Measurements from ENCODE around the gene IL23A. TPM values are rescaled to one million over a fixed set of nuclear protein-coding genes. Genes with fewer than 3 reads are reported as not detected.

IL23A gene
- total RNA-seq, 1 donor from 2014 or later = not detected

DNA sequence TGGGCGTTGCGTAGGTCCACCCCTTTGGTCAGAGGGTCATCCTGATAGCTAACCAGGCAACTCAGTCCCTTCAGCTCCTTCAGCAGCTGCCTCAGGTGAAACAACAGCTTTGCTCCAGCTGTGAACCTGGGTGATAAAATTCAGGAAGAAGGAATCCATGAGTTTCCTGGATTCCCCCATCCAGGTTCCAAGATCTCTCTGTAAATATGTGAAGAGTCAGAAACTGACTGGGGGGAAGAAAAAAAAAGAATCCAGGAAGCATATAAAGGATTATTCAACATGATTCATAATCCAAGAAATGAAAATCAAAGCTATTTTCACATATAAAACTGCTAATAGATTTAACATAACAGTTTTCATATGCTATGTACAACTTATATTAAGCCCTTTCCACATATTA lies 12.6 kb downstream of the IL23A start:
- intact Hi-C loops (cut with DNase I) = loop anchor here (10.0 kb wide), 1 partner anchor 103 kb away; the partner anchor contains the start of gene MIP
- ATAC-seq = no peak
- no peak for DNase-seq (ENCODE audit: low spot score)

DNA sequence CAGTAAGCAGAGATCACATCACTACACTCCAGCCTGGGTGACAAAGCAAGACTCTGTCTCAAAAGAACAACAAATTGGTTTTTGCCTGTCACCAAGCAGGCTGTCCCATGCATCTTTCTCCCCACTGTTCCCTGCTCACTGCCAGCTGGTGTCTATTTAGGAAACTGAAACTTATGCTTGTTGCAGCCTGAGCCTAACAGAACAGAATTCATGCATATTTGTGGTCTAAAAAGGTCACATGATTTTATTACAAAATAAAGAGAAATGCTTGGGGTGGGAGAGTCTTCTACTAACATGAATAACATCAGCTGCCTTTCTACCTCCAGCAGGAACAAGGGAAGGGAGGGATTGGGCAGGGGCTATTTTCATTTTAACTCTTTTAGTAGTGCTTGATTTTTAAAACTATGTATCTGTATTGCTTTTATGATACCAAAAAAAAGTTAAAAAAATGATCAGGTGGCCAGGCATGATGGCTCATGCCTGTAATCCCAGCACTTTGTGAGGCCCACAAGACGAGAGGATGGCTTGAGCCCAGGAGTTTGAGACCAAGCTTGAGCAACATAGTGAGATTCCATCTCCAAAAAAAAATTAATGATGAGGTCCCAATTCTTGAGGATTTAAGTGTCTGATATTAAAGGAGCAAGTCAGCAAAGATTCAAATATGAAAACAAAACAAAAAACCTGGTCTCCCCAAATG lies 20.3 kb downstream of the IL23A start:
- DNase-seq (ENCODE audit: low spot score) (no peak), ATAC-seq (peak; percentile 39)
- intact Hi-C loops (cut with DNase I) = loop anchor here (10.0 kb wide), 1 partner anchor 96 kb away; the partner anchor contains the start of gene MIP

DNA sequence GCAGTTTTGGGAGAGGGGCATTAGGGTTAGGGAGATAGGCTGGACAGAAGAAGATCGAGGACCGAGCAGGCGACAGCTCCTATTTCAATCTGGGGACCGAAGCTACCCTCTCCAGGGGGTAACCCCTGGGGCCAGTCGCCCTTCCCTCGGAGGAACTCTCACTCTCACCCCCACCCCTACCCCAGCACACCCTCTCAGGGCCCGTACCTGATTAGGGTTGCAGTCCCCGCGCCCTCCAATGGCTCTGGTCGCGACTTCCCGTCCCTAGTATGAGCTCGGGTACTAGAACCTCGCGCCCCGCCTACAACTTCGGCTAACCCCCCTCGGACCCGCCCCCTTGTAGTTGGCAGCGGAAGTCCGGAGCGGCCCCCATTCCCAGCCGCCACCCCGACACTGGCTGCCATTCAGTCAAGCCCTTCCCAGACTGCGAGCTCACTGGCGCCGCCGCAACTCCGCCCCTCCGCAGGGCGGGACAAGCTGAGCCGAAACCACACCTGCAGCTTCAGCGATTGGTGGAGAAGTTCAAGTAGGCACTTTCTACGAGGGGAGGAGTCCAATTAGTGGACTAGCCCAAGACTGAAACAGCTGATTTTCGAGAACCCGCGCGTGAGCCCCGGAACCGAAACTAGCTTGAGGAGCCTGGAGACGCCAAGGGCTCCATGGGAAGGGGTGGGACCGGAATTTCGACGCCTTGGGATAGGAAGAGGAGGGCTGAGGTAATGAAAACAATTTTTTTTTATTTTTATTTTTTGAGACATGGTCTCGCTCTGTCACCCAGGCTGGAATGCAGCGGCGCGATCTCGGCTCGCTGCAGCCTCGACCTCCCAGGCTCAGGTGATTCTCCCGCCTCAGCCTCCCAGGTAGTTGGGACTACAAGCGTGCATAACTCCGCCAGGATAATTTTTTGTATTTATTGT lies 21.4 kb downstream of the IL23A start, which contains the start of gene STAT2:
STAT2 (minus strand) TSS at position 257 of the 917 bp plus-strand sequence. CDS start 3,536 bp downstream, outside the sequence.
- DNase-seq (ENCODE audit: low spot score) (peak; percentile 99), ATAC-seq (peak; percentile 98)
- intact Hi-C loops (cut with DNase I) = loop anchor here (1.0 to 10.0 kb wide), 2 partner anchors 8 to 95 kb away; partner anchors contain the start of gene MIP

DNA sequence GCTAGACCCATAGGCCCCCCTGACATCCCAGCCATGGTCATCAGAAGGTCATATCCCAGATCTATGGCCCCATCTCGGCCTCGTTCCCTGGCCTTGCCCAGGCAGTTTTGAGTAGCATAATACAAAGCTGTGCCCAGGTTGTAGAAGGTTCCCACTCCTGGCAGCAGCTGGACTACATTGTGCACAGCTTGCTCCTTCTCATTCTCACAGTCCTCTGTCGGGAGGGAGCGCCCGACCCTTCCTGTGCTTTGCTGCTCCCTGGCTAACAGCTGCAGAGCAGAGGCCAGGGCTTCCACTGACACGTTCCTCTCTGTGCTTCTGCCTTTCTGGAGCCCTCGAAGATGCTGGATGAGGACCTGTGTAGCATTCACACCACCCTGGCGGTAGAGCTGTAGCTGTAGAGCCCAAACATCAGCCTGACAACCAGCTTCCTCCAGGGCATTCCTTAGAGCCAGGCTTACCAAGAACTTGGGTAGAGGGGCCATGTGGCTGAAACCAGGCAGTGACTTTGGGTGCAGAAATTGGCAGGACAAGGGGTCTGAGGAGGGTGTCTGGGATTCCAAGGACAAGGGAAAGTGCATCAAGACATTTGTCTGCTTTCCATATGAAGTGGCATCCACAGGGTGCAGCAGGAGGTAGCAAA lies 22.9 kb downstream of the IL23A start:
- intact Hi-C loops (cut with DNase I) = no loop called here
- no peak for ATAC-seq
- DNase-seq (ENCODE audit: low spot score) = no peak

DNA sequence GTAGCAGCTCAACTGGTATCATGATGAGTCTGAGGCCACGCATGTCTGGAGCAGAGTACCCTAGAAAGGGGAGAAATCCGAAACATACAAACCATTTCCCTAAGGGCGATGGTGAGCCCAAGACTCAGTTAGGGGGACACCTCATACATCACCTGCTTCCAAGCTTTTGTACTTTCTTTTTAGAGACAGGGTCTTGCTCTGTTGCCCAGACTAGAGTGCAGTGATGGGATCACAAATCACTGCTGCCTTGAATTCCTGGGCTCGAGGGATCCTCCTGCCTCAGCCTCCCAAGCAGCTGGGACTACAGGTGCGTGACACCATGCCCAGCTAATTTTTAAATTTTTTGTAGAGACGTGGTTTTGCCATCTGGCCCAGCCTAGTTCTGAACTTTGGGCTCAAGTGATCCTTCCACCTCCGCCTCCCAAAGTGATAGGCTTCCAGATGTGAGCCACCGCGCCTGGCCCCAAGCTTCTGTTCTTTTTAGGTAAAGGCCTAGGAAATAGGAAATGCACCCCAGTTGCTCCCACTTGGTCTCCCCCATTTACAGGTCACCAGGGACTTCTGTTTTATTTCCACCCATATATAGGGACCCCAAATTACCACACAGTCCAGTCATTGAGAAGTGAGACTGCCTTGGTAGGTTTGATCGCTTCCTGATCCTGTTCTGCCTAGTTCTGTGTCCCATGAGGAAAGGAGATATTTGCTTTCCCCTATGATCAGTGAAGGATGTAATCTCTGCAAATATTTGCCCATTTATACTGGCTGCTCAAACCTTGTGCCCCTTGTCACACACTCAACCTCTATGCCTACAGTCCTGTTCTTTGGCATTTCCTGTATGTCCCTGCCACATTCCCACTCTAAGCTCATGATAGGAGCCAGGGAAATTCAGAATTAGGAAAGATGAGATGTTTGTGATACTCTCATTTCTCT lies 23.7 kb downstream of the IL23A start, which contains the start of gene APOF:
APOF (minus strand) TSS at position 728 of the 930 bp plus-strand sequence; CDS start at position 616, 112 bp downstream.
- ATAC-seq (no peak), DNase-seq (ENCODE audit: low spot score) (no peak)
- intact Hi-C loops (cut with DNase I) = no loop called here

DNA sequence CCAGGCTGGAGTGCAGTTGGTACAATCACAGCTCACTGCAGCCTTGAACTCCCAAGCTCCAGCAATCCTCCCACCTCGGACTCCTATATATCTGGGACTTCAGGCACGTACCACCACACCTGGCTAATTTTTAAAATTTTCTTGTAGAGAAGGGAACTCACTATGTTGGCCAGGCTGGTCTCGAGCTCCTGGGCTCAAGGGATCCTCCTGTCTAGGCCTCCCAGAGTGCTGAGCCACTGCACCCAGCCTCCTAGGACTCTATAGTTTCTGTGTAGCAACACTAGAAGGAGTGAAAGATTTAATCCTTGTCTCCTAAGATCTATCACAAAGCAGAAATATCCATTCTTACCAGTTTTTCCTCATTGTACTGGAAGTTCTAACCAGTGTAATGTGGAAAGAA lies 28.3 kb downstream of the IL23A start:
- intact Hi-C loops (cut with DNase I) = no loop called here
- DNase-seq (ENCODE audit: low spot score) (no peak), ATAC-seq (no peak)

DNA sequence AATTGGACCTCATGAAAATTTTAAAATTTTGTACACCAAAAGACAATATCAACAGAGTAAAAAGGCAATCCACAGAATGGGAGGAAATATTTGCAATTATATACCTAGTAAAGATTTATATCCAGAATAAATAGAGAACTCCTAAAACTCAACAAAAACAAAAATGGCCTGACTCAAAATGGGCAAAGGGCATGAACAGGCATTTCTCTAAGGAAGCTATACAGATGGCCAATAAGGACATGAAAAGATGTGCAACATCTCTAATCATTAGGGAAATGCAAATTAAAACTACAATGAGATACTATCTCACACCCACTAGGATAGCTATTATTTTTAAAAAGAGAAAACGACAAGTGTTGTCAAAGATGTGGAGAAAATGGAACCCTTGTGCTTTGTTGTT lies 34.8 kb downstream of the IL23A start:
- ATAC-seq (no peak), DNase-seq (ENCODE audit: low spot score) (no peak)
- intact Hi-C loops (cut with DNase I) = no loop called here

DNA sequence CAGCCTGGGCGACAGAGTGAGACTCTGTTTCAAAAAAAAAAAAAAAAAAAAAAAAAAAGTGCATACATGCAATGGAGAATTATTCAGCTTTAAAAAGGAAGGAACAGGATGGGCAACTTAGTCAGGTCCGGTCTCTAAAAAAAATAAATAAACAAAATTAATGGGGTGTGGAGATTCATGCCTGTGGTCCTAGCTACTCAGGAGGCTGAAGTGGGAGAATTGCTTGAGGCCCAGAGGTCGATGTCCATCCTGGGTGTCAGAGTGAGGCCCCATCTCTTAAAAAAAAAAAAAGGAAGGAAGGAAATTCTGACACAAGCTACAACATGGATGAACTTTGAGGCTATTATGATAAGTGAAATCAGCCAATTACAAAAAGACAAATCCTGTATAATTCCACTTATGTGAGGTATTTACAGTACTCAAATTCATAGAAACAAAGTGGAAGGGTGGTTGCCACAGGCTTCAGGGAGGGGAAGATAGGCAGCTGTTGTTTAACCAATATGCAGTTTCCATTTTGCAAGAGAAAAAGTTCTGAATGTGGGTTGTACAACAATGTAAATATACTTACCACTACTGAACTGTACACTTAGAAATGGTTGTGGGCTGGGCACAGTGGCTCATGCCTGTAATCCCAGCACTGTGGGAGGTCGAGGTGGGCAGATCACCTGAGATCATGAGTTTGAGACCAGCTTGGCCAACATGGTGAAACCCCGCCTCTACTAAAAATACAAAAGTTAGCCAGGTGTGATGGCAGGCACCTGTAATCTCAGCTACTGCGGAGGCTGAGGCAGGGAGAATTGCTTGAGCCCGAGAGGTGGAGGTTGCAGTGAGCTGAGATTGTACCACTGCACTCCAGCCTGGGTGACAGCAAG lies 36.3 kb downstream of the IL23A start:
- DNase-seq (ENCODE audit: low spot score) = no peak
- ATAC-seq = no peak
- intact Hi-C loops (cut with DNase I) = no loop called here

DNA sequence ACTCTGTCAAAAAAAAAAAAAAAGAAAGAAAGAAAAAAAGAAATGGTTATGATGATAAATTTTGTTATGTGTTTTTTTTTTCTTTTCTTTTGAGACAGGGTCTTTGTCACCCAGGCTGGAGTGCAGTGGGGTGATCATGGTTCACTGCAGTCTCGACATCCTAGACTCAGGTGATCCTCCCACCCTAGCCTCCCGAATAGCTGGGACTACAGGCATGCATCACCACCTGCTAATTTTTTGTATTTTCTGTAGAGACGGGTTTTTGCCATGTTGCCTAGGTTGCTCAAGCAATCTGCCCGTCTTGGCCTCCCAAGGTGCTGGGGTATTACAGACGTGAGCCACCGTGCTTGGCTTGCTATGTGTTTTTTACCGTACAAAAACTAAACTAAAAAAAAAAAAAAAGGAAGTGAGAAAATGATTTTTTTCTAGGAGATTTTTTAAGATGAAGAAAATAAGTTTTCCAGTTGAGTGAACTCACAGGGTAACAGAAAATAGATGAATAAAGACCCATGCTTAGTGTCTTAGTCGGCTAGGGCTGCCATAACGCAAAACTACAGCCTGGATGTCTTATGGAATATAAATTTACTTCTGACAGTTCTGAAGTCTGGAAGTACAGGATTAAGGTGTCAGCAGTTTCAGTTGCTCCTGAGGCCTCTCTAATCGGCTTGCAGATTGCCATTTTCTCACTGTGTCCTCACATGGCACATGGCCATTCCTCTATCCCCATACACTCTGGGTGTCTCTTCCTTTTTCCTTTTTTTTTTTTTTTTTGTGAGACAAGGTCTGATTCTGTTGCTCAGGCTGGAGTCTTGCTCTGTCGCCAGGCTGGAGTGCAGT lies 37.1 kb downstream of the IL23A start:
- intact Hi-C loops (cut with DNase I) = no loop called here
- no peak for DNase-seq (ENCODE audit: low spot score)
- ATAC-seq = no peak

DNA sequence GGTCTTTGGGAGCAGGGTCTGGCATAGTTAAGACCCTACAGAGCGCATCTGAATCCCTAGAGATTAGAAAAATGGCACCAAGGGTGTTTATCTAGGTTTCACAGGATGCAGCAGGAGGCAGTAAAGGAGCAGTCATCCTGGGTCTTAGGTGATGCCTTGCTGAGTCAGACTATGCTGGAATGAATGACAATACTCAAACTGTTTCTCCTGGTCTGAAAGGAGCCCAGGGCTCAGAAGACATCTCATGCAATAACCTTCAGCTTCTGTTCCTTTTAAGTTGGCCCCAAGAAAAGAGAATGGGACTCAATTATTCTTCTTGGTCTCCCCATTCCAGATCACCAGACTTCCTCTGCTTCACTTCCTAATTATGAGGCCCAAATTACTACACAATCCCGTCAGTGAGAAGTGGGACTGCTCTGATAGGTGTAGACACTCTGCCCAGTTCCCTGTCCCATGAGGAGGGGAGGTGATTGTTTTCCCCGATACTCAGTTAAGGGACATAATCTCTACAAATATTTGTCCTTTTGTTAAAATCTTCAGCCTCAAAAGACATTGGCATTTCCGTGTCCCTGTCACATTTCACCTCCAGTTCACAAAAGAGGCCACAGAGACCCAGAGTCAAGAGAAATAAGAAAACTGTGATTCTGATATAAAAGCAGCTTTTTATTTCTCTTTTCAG lies 38.8 kb downstream of the IL23A start:
- intact Hi-C loops (cut with DNase I) = no loop called here
- DNase-seq (ENCODE audit: low spot score) = no peak
- ATAC-seq = no peak

DNA sequence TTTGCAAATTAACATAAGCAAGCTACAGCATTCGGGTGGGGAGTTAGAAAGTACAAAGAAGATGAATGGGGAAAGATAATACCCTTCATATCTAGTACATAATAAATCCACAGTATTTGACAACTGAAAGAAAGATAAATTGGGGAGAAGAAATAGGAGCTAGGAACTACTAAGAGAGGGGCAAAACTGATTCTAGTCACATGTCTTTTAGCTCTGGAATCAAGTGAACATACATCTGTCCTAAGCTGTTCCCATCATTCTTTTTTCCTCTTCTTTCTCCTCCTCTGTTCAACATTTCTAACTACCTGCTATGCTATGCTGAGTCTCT lies 39.3 kb downstream of the IL23A start:
- no peak for DNase-seq (ENCODE audit: low spot score)
- intact Hi-C loops (cut with DNase I) = no loop called here
- no peak for ATAC-seq

DNA sequence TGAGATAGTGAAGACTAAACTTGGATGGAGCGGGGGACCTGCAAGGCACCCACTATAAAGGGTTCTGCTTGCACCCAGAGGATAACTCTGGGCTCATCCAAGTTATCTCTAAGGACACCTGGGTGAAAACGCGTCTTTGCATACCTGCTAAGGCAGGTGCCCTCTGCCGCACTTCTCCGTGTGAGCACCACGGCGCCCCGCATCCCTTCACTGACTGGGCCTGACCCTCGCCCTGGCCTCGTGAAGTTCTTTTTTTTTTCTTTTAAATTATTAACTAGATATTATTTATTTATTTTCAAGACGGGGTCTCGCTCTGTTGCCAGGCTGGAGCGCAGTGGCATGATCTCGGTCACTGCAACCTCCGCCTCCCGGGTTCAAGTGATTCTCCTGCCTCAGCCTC lies 43.9 kb downstream of the IL23A start:
- intact Hi-C loops (cut with DNase I) = no loop called here
- DNase-seq (ENCODE audit: low spot score) = no peak
- ATAC-seq = no peak

DNA sequence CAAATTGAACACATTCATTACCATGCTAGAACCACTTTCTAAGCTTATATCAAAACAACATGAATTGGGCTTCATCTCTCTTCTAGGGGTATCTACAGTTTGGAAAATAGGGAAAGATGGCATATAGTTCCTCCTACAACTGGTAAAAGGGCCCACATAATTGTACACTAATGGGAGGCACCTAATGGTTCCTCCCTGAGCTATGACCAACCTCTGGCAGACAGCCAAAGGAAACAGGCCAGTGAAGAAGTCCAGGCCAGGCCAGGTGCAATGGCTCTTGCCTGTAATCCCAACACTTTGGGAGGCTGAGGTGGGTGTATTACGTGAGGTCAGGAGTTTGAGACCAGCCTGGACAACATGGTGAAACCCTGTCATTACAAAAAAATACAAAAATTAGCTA lies 47.2 kb downstream of the IL23A start:
- no peak for ATAC-seq
- intact Hi-C loops (cut with DNase I) = no loop called here
- DNase-seq (ENCODE audit: low spot score) = no peak

DNA sequence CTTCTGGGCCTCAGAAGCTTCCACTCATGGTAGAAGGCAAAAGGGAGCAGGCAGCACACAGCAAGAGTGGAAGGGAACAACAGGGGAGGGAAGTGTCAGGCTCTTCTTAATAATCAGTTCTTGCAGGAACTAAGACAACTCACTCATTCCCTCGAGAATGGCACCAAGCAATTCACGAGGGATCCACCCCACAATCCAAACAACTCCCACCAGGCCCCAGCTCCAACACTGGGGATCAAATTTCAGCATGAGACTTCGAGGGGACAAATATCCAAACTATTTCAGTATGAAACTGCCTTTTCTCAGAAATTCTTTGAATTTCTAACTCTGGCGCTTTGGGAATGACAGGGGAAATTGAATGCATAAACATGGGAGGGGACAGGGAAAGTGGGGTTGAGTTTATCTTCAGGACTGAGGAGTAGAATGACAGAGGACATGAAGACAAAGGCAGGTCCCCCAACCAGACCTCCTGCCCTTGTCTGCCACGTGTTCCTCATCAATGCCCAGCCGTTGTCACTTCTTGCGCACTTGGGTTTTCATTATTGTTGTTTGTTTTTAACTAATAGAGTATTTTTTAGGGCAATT lies 48.6 kb downstream of the IL23A start:
- ATAC-seq = no peak
- no peak for DNase-seq (ENCODE audit: low spot score)
- intact Hi-C loops (cut with DNase I) = no loop called here

DNA sequence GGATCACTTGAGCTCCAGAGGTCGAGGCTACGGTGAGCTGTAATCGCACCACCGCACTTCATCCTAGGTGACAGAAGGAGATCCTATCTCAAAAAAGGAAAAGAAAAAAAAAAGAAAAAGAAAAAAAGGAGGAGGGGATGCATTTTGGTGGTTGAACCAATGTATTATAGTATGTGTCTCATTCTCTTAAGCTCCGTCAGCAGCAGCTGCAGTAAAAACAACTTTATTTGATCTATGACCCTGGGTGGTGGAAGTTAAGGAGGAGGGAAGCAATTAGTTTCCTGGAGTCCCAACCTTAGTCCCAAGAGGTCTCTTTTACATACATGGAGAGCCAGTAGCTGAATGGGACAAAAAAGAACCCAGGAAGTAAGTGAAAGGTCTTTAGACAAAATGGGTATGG lies 50.7 kb downstream of the IL23A start:
- ATAC-seq (no peak), DNase-seq (ENCODE audit: low spot score) (no peak)
- intact Hi-C loops (cut with DNase I) = no loop called here

Data from sciatic nerve (tissue), 2 donors.